Activated CD8-positive, alpha-beta T cell treated with anti-CD3 and anti-CD28 coated beads for 36 hours (primary cell): ENCODE measurements around the gene SRGAP2C. TPM values are rescaled to one million over a fixed set of nuclear protein-coding genes. Genes with fewer than 3 reads are reported as not detected.
"Not testable (repeated sequence)": the region's sequence is repeated elsewhere in the genome, so short reads cannot be mapped to it uniquely, and the experiment has no call there.

Experiments used
- ATAC-seq: fragments of 200-7000 bp; cut with Tn5 transposase; one replicate; pipeline ENCODE4 v1.10.0; 2021; ENCODE audit warnings: mild to moderate bottlenecking, moderate library complexity
- CTCF ChIA-PET: fragments of 350-600 bp; sonication (Branson Sonifier 250); formaldehyde crosslinking; loops from one replicate; lab custom pipeline; 2021; ENCODE audit warnings: antibody characterized with exemption; lab: Charles Lee
- POLR2A ChIA-PET: fragments of 350-600 bp; sonication (Branson Sonifier 250); formaldehyde crosslinking; loops from one replicate; lab custom pipeline; 2021; ENCODE audit warnings: antibody characterized with exemption; lab: Charles Lee
- DNase-seq: peaks from one replicate; pipeline ENCODE4 v3.0.0-alpha.2; 2020
- H3K27ac Mint-ChIP-seq: one replicate; pipeline ENCODE4 v1.8.0; 2021; ENCODE audit warnings: mild to moderate bottlenecking, mixed read lengths
- H3K27me3 Mint-ChIP-seq: one replicate; pipeline ENCODE4 v1.8.0; 2021; ENCODE audit warnings: mixed read lengths
- H3K36me3 Mint-ChIP-seq: one replicate; pipeline ENCODE4 v1.8.0; 2021; ENCODE audit warnings: low read depth, mixed read lengths
- H3K4me1 Mint-ChIP-seq: one replicate; pipeline ENCODE4 v1.8.0; 2021; ENCODE audit warnings: low read depth, mixed read lengths
- H3K4me3 Mint-ChIP-seq: one replicate; pipeline ENCODE4 v1.8.0; 2021; ENCODE audit warnings: mild to moderate bottlenecking, moderate library complexity, mixed read lengths
- H3K9me3 Mint-ChIP-seq: one replicate; pipeline ENCODE4 v1.8.0; 2021; ENCODE audit warnings: mixed read lengths
- CTCF ChIP-seq: fragments of 200-600 bp; IDR thresholded peaks from one replicate; pipeline ENCODE4 v1.8.0; 2022; ENCODE audit warnings: antibody characterized with exemption, mild to moderate bottlenecking
- intact Hi-C: fragments of 100-400 bp; cut with micrococcal nuclease; formaldehyde crosslinking; loops from one replicate; pipeline ENCODE4 v1.10.0; 2022
- total RNA-seq, 2 experiments: library from RNA; stranded (reverse); gene quantifications; one replicate each; pipeline ENCODE4 v1.2.3, GENCODE V29; 2021

Gene SRGAP2C
- total RNA-seq, 2 experiments from 2014 or later: 15.3 to 17.9 TPM

GRCh38 chr1:121417325-121417923 lies 232.6 kb downstream of the SRGAP2C start:
- no peak for ATAC-seq
- peaks cover 3% of the 10 kb centered on the region for H3K4me1 Mint-ChIP-seq
- CTCF ChIA-PET: no interaction called here
- intact Hi-C loops: no loop called here
- H3K9me3 Mint-ChIP-seq: no peaks in the 10 kb centered on the region
- H3K27me3 Mint-ChIP-seq: peaks cover 13% of the 10 kb centered on the region
- TF ChIP-seq CTCF: no peak
- H3K4me3 Mint-ChIP-seq: no peak overlapping the region
- no peak overlapping the region for H3K27ac Mint-ChIP-seq
- POLR2A ChIA-PET: no interaction called here
- H3K36me3 Mint-ChIP-seq: no peaks in the 10 kb centered on the region
- DNase-seq: no peak

- Mint-ChIP-seq H3K9me3 (no peaks in the 10 kb centered on the region), H3K27ac (no peak overlapping the region), H3K27me3 (peaks cover 9% of the 10 kb centered on the region), H3K36me3 (no peaks in the 10 kb centered on the region), H3K4me1 (peaks cover 3% of the 10 kb centered on the region), H3K4me3 (no peak overlapping the region)
- ChIA-PET POLR2A (no interaction called here), CTCF (no interaction called here)
- TF ChIP-seq CTCF: no peak
- ATAC-seq: no peak
- intact Hi-C loops: no loop called here
- no peak for DNase-seq
These were observed 233.7 kb downstream of the SRGAP2C start for GRCh38 chr1:121418369-121419049.

GRCh38 chr1:121419050-121419615 lies 234.4 kb downstream of the SRGAP2C start:
- H3K36me3 Mint-ChIP-seq, H3K4me3 Mint-ChIP-seq, intact Hi-C loops, ATAC-seq, CTCF ChIA-PET, DNase-seq, H3K4me1 Mint-ChIP-seq, H3K27ac Mint-ChIP-seq, H3K9me3 Mint-ChIP-seq, POLR2A ChIA-PET, H3K27me3 Mint-ChIP-seq: not testable (repeated sequence)

GRCh38 chr1:121421490-121421889 lies 236.7 kb downstream of the SRGAP2C start:
- ATAC-seq, POLR2A ChIA-PET, CTCF ChIA-PET, H3K27me3 Mint-ChIP-seq, H3K36me3 Mint-ChIP-seq, H3K4me1 Mint-ChIP-seq, H3K4me3 Mint-ChIP-seq, H3K9me3 Mint-ChIP-seq, H3K27ac Mint-ChIP-seq, DNase-seq: not testable (repeated sequence)
- intact Hi-C loops: loop anchor here (10.0 kb wide), 1 partner anchor 53 kb away; no protein-coding TSS in a partner anchor

GRCh38 chr1:121423956-121424355 lies 239.2 kb downstream of the SRGAP2C start:
- H3K4me3 Mint-ChIP-seq, H3K9me3 Mint-ChIP-seq, H3K36me3 Mint-ChIP-seq, DNase-seq, H3K4me1 Mint-ChIP-seq, CTCF ChIA-PET, H3K27ac Mint-ChIP-seq, H3K27me3 Mint-ChIP-seq, POLR2A ChIA-PET, ATAC-seq: not testable (repeated sequence)
- intact Hi-C loops: loop anchor here (10.0 kb wide), 1 partner anchor 51 kb away; no protein-coding TSS in a partner anchor

- H3K4me1 Mint-ChIP-seq, H3K27ac Mint-ChIP-seq, POLR2A ChIA-PET, H3K9me3 Mint-ChIP-seq, CTCF ChIA-PET, H3K4me3 Mint-ChIP-seq, intact Hi-C loops, H3K27me3 Mint-ChIP-seq, H3K36me3 Mint-ChIP-seq, ATAC-seq, DNase-seq: not testable (repeated sequence)
These were observed 248.7 kb downstream of the SRGAP2C start for GRCh38 chr1:121433517-121433916.

- H3K36me3 Mint-ChIP-seq, H3K27ac Mint-ChIP-seq, DNase-seq, CTCF ChIA-PET, H3K4me1 Mint-ChIP-seq, H3K4me3 Mint-ChIP-seq, intact Hi-C loops, POLR2A ChIA-PET, H3K27me3 Mint-ChIP-seq, H3K9me3 Mint-ChIP-seq, ATAC-seq: not testable (repeated sequence)
These were observed 254.1 kb downstream of the SRGAP2C start for GRCh38 chr1:121438862-121439261.
